A549 (cell line): ENCODE measurements around the gene FBXW2. TPM values are rescaled to one million over a fixed set of nuclear protein-coding genes. Genes with fewer than 3 reads are reported as not detected.

Experiments used
- ATAC-seq, 2 experiments: fragments of 200-7000 bp in 1 of 2; fragments of >200 bp in 1 of 2; cut with Nextera tagmentation in 1 of 2; cut with Tn5 transposase in 1 of 2; 3 replicates each; pipeline versions ENCODE4 v1.8.0 to v1.9.1; 2018 to 2020; ENCODE audit warnings: mild to moderate bottlenecking in 1 of 2, moderate library complexity in 1 of 2
- CTCF ChIA-PET: fragments of 300-600 bp; sonication (Branson Sonifier 250); formaldehyde crosslinking; extraction: SDS; loops from one replicate; lab custom pipeline; 2021; ENCODE audit warnings: antibody characterized with exemption, inconsistent platforms; lab: Yijun Ruan, JAX
- POLR2A ChIA-PET: fragments of 350-600 bp; formaldehyde crosslinking; extraction: SDS; loops from one replicate; lab custom pipeline; 2021; ENCODE audit warnings: antibody characterized with exemption, inconsistent platforms; lab: Yijun Ruan, JAX
- DNase-seq, 2 experiments: peaks; one replicate each; pipeline versions ENCODE4 v3.0.0 to v3.0.0-alpha.2; 2011 to 2016; ENCODE audit warnings: low read depth in 1 of 2, low spot score in 1 of 2
- FAIRE-seq: peaks from 2 replicates; lab custom pipeline; 2011; peaks lifted over from hg19 to GRCh38; lab: Jason Lieb, UNC
- H3K27ac ChIP-seq, 2 experiments: fragments of >200 bp; sonication (Bioruptor Twin); formaldehyde crosslinking; 3 replicates each; pipeline ENCODE4 v1.5.1; 2016 to 2017
- H3K4me1 ChIP-seq: fragments of >200 bp; sonication (Bioruptor Twin); formaldehyde crosslinking; 3 replicates; pipeline ENCODE4 v1.6.1; 2016
- H3K4me2 ChIP-seq: fragments of >200 bp; sonication (Bioruptor Twin); formaldehyde crosslinking; 3 replicates; pipeline ENCODE4 v1.6.1; 2016
- H3K4me3 ChIP-seq: fragments of >200 bp; sonication (Bioruptor Twin); formaldehyde crosslinking; 3 replicates; pipeline ENCODE4 v1.5.1; 2016
- H3K9me3 ChIP-seq: fragments of >200 bp; sonication (Bioruptor Twin); formaldehyde crosslinking; 3 replicates; pipeline ENCODE4 v1.6.1; 2016
- E2F6 ChIP-seq: IDR thresholded peaks from 2 replicates; pipeline ENCODE4 v1.6.1; 2012; ENCODE audit warnings: low read depth, borderline replicate concordance
- ELK1 ChIP-seq: fragments of 150-350 bp; IDR thresholded peaks from 2 replicates; pipeline ENCODE4 v1.6.1; 2014; ENCODE audit warnings: low read depth, mild to moderate bottlenecking, low read length
- ESRRA ChIP-seq: fragments of 150-350 bp; IDR thresholded peaks from 2 replicates; pipeline ENCODE4 v1.6.1; 2014; ENCODE audit warnings: mild to moderate bottlenecking, low read length, borderline replicate concordance
- FOSL2 ChIP-seq, 2 experiments: fragments of 450-650 bp in 1 of 2; fragments of >200 bp in 1 of 2; sonication (Bioruptor Twin) in 1 of 2; formaldehyde crosslinking; IDR thresholded peaks; 2 replicates each; pipeline versions ENCODE4 v1.5.0 to v1.6.1; 2016 to 2020; ENCODE audit warnings: mild to moderate bottlenecking in 1 of 2, moderate library complexity in 1 of 2
- GATA3 ChIP-seq: IDR thresholded peaks from 2 replicates; pipeline ENCODE4 v1.6.1; 2012; ENCODE audit warnings: borderline replicate concordance
- JUN ChIP-seq, 2 experiments: fragments of >200 bp; sonication (Bioruptor Twin); formaldehyde crosslinking; IDR thresholded peaks; 2 replicates in 1 of 2; 3 replicates in 1 of 2; pipeline ENCODE4 v1.6.1; 2016 to 2017
- MAX ChIP-seq: IDR thresholded peaks from 2 replicates; pipeline ENCODE4 v1.6.1; 2012
- PHF8 ChIP-seq: fragments of 200-600 bp; sonication (generic); IDR thresholded peaks from 2 replicates; pipeline ENCODE4 v1.6.1; 2016; ENCODE audit warnings: low read depth, mild to moderate bottlenecking, antibody characterized with exemption, moderate library complexity, borderline replicate concordance
- POLR2A ChIP-seq: IDR thresholded peaks from 2 replicates; pipeline ENCODE4 v1.6.1; 2012; ENCODE audit warnings: mild to moderate bottlenecking, low read length
- POLR2AphosphoS2 ChIP-seq: conservative IDR thresholded peaks from 2 replicates; pipeline ENCODE4 v1.6.1; 2012; ENCODE audit warnings: low read length, improper control_type of control experiment, inconsistent platforms
- RARB ChIP-seq: fragments of 250-450 bp; sonication (Bioruptor Pico); IDR thresholded peaks from 2 replicates; pipeline ENCODE4 v1.8.0; 2021; ENCODE audit warnings: mild to moderate bottlenecking, moderate library complexity
- WGBS: methylation state at CpG from one replicate; pipeline ENCODE4 v1.1.6; 2017; ENCODE audit errors: missing lambda C conversion rate; 5-methylcytosine and 5-hydroxymethylcytosine counted together
- polyA plus RNA-seq, 4 experiments: library from polyadenylated mRNA; depleted of rRNA in 3 of 4; stranded (reverse); fragments of >200 nt; fragmentation: RNase III in 1 of 4; extraction: RNeasy Plus Mini Kit Qiagen cat#74134 plus additional on column Dnase treatment in 1 of 4; gene quantifications; 2 replicates in 3 of 4; 3 replicates in 1 of 4; pipeline ENCODE4 v1.2.3, GENCODE V29; 2011 to 2017
- TF ChIP-seq, protein P1 (sequence below): IDR thresholded peaks from 2 replicates; pipeline ENCODE4 v1.6.1; 2012
- TF ChIP-seq, protein P2 (sequence below): fragments of 450-650 bp; IDR thresholded peaks from 2 replicates; pipeline ENCODE4 v1.6.1; 2014; ENCODE audit warnings: antibody characterized with exemption
- TF ChIP-seq, protein P3 (sequence below): fragments of >200 bp; sonication (Bioruptor Twin); formaldehyde crosslinking; IDR thresholded peaks from 3 replicates; pipeline ENCODE4 v1.6.1; 2016

The FBXW2 gene
- polyA plus RNA-seq, 2 of the 4 experiments (the other 2 are of a cell fraction): 28.8 to 60.0 TPM

DNA sequence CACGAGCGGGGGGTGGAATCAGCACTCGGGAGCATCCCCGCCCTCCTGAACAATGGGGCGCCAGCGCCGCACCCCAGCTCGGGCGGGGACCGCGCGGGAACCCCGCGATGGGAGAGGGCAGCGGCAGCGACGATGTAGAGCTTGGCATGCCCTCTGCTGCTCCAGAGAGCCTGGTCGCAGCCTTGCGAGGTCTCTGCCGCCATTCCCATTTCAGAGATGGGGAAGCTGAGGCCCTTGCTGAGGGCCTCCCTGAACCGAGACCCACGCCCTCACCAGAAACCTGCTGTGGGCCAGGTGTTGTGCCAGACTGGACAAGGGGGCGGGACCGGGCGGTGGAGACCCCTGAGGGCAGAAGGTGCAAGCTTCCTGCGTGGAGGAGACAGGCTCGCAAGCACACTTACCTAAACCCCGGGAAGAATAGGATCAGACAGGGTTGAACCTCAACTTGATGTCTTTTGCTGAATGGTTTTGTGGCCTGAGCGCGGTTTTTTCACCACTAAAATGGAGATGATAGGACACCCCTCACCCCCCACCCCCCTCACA, 78.3 kb downstream of the FBXW2 start (continued):
- peak; percentile 51; the same call in 1 of the 2 replicates for TF ChIP-seq MAX
- no peak for TF ChIP-seq POLR2AphosphoS2
- TF ChIP-seq FOSL2 (IDR thresholded peaks at IDR 0.05): no peak
- TF ChIP-seq FOSL2 (CRISPR knock-in tag; IDR thresholded peaks at IDR 0.05): no peak
- TF ChIP-seq, protein P1, sequence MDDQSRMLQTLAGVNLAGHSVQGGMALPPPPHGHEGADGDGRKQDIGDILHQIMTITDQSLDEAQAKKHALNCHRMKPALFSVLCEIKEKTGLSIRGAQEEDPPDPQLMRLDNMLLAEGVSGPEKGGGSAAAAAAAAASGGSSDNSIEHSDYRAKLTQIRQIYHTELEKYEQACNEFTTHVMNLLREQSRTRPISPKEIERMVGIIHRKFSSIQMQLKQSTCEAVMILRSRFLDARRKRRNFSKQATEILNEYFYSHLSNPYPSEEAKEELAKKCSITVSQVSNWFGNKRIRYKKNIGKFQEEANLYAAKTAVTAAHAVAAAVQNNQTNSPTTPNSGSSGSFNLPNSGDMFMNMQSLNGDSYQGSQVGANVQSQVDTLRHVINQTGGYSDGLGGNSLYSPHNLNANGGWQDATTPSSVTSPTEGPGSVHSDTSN: no peak
- no peak for TF ChIP-seq ESRRA

DNA sequence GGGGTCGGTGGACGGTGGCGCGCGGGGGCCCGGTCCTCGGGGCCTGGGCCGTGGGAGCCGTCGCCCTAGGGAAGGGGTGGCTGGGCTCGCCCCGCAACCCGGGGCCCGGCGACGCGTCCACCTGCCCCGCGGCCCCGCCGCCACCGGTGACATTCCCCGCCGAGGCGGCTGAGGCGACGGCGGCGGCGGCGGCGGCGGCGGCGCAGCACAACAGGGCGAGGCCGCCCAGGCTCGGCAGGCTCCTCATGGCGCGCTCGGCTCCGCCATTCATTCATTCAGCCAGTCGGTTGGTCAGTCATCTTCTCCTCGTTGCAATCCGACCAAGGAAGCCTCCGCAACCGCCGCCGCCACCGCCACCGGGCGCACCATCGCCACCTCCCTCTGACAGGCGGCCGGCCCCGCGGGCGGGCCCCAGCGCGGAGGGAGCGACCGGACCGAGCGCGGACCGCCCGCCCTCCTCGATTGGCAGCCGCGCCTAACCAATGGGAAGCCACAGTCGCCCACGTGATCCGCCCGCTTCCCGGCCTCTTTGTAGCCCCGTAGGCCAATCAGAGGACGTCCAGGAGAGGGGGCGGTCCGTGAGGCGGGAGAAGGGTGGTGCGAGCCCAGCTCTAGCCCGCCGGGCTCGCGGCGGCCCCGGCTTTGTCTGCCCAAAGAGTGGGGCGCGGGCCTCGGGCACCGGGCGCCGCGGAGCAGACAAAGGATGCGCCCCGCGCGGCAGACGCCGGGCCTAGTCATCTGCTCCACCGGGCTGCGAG, 78.9 kb downstream of the FBXW2 start, which contains the start of gene MEGF9:
MEGF9 (minus strand) TSS at position 383 of the 758 bp plus-strand sequence; CDS start at position 271, 112 bp downstream.
- no peak for FAIRE-seq

More for the DNA sequence above, 78.9 kb downstream of the FBXW2 start, which contains the start of gene MEGF9:
- H3K27ac ChIP-seq: peak within 1 kb of the TSS; percentile 95 to 96
- CTCF ChIA-PET: interaction anchor here (0.6 to 3.1 kb wide), 11 partner anchors 8 to 100 kb away, joined by 3 to 16 read pairs (median 3); no protein-coding TSS in a partner anchor
- TF ChIP-seq, protein P2, sequence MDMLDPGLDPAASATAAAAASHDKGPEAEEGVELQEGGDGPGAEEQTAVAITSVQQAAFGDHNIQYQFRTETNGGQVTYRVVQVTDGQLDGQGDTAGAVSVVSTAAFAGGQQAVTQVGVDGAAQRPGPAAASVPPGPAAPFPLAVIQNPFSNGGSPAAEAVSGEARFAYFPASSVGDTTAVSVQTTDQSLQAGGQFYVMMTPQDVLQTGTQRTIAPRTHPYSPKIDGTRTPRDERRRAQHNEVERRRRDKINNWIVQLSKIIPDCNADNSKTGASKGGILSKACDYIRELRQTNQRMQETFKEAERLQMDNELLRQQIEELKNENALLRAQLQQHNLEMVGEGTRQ: peak; percentile 97
- TF ChIP-seq PHF8: peak; percentile 67; the same call in 1 of the 2 replicates
- peak; percentile 59 for TF ChIP-seq POLR2A
- peak; percentile 38; the same call in 1 of the 2 replicates for TF ChIP-seq E2F6
- TF ChIP-seq RARB: no peak
- peak; percentile 42 to 74; a peak in 3 of 5 replicates for TF ChIP-seq JUN (IDR thresholded peaks at IDR 0.05)
- TF ChIP-seq, protein P1: peak; percentile 95
- no peak for TF ChIP-seq ELK1
- 0 out of 2 replicates have a peak, but pooled peaks have one; percentile 33 for TF ChIP-seq MAX
- TF ChIP-seq, protein P3, sequence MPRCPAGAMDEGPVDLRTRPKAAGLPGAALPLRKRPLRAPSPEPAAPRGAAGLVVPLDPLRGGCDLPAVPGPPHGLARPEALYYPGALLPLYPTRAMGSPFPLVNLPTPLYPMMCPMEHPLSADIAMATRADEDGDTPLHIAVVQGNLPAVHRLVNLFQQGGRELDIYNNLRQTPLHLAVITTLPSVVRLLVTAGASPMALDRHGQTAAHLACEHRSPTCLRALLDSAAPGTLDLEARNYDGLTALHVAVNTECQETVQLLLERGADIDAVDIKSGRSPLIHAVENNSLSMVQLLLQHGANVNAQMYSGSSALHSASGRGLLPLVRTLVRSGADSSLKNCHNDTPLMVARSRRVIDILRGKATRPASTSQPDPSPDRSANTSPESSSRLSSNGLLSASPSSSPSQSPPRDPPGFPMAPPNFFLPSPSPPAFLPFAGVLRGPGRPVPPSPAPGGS: peak; percentile 65; the same call in 1 of the 3 replicates
- TF ChIP-seq GATA3: 0 out of 2 replicates have a peak, but pooled peaks have one; percentile 10
- POLR2A ChIA-PET: interaction anchor here (0.6 to 1.9 kb wide), 10 partner anchors 10 to 221 kb away, joined by 3 to 13 read pairs (median 4); partner anchors contain the start of gene FBXW2
- WGBS: 3% methylated on average over 24 of the region's 102 CpGs
- ATAC-seq (peak; percentile 87 to 96), DNase-seq (peak; percentile 94 to 97)
- H3K9me3 ChIP-seq: no peaks in the 10 kb centered on the region
- H3K4me3 ChIP-seq: peak within 1 kb of the TSS; percentile 86
- H3K4me1 ChIP-seq: peaks cover 24% of the 10 kb centered on the region
- H3K4me2 ChIP-seq: peak within 1 kb of the TSS; percentile 95
